Heart right ventricle (tissue), 16 donors: ENCODE results near the gene RNF44. TPM values are rescaled to one million over a fixed set of nuclear protein-coding genes. Genes with fewer than 3 reads are reported as not detected.

Experiments
- ATAC-seq, 8 donors: fragments of 200-7000 bp; cut with Tn5 transposase; one replicate each; pipeline ENCODE4 v1.9.1; 2020; ENCODE audit warnings: mild to moderate bottlenecking in 8 of 8, moderate library complexity in 8 of 8, moderate number of reproducible peaks in 1 of 8
- DNase-seq, 2 donors: peaks; one replicate each; pipeline ENCODE4 v3.0.0-alpha.2; 2020
- H3K27ac ChIP-seq, 10 donors: fragments of 200-600 bp; sonication (generic) in 2 of 10; one replicate each; pipeline versions ENCODE4 v1.5.0 to v1.8.0; 2020 to 2022; ENCODE audit warnings: mild to moderate bottlenecking in 3 of 10
- H3K27me3 ChIP-seq, 7 donors: fragments of 200-600 bp; one replicate each; pipeline ENCODE4 v1.8.0; 2021 to 2022; ENCODE audit warnings: mild to moderate bottlenecking in 2 of 7
- H3K36me3 ChIP-seq, 9 donors: fragments of 200-600 bp; sonication (generic) in 1 of 9; one replicate each; pipeline versions ENCODE4 v1.5.0 to v1.8.0; 2020 to 2022; ENCODE audit warnings: mild to moderate bottlenecking in 2 of 9
- H3K4me1 ChIP-seq, 9 donors: fragments of 200-600 bp; sonication (generic) in 1 of 9; one replicate each; pipeline versions ENCODE4 v1.5.0 to v1.8.0; 2020 to 2022; ENCODE audit warnings: mild to moderate bottlenecking in 4 of 9
- H3K4me3 ChIP-seq, 10 donors: fragments of 200-600 bp; sonication (generic) in 2 of 10; one replicate each; pipeline versions ENCODE4 v1.5.0 to v1.8.0; 2020 to 2022; ENCODE audit warnings: mild to moderate bottlenecking in 7 of 10, moderate library complexity in 2 of 10
- H3K9me3 ChIP-seq, 11 donors: fragments of 200-600 bp in 10 of 11; sonication (generic) in 2 of 11; one replicate each; pipeline versions ENCODE4 v1.5.0 to v1.8.0; 2013 to 2022; ENCODE audit warnings: mild to moderate bottlenecking in 2 of 11, control low read depth in 1 of 11, moderate library complexity in 1 of 11
- WGBS, 2 donors: extraction: QIAGEN DNeasy Blood & Tissue Kit; methylation state at CpG; one replicate each; pipeline ENCODE4 v1.1.7; 2013; ENCODE audit warnings: inconsistent platforms in 1 of 2; 5-methylcytosine and 5-hydroxymethylcytosine counted together
- intact Hi-C, 10 donors: fragments of 100-400 bp; cut with DNase I; formaldehyde crosslinking; loops; one replicate each; pipeline versions ENCODE4 v1.11.1 to v1.14.2; 2022
- polyA plus RNA-seq, 2 donors: library from polyadenylated mRNA; stranded (reverse); fragments of 200-250 nt; gene quantifications; one replicate each; pipeline ENCODE4 v1.2.3, GENCODE V29; 2013
- total RNA-seq, 10 donors: library from RNA; stranded (reverse); fragmentation: NEBNext Ultra II Directional in 3 of 10; extraction: Animal tissue kit (Norgen Biotek cat#: 25700) in 3 of 10; gene quantifications; one replicate each; pipeline versions ENCODE4 v1.2.1 to v1.2.4, GENCODE V29; 2021 to 2023
- TF ChIP-seq, protein P1 (sequence below), 9 donors: fragments of 200-600 bp; sonication (generic) in 2 of 9; IDR thresholded peaks; one replicate each; pipeline versions ENCODE4 v1.5.0 to v1.8.0; 2021 to 2022; ENCODE audit warnings: antibody characterized with exemption in 9 of 9, mild to moderate bottlenecking in 5 of 9, moderate library complexity in 1 of 9
- donor health status: Arrhythmogenic right ventricular cardiomyopathy.
- donor health status: ischemic (EF 13 %, LVEDD 7.1; RV severe dilation, severe dysfunction).
- donor health status: healthy with polysubstance abuse.
- donor health status: DM: no; HTN: yes; CAD: no.
- donor health status: DM: no; HTN: no; CAD: no.
- donor health status: ischemic (EF 25% LVEDD 6.9; RV normal size, moderate dysfunction).
- donor health status: ischemic (EF 25% LVEDD 5.7; RV mildly dilated, moderate dysfunction).
- donor health status: healthy.
- donor health status: DM: yes; HTN: yes; CAD: no.
- donor health status: Ischemic cardiomyopathy.
- donor health status: ischemic (EF 35%, LVEDD 5.7; RV mildly dilated, moderate dysfunction).
- donor health status: nonischemic (EF 11% LVEDD 7.7; RV severe dilation, severe dysfunction).
- donor health status: DM: yes; HTN: yes; CAD: no.
- donor health status: PGD.
- donor health status: ischemic (EF 29% LVEDD 5.4; RV normal size, mild dysfunction).
- donor health status: nonischemic (EF 23%, LVEDD 6.1; RV moderate dilation, normal function).

Gene RNF44
- total and polyA plus RNA-seq, 12 donors: 7.9 to 31.1 (median 21.5) TPM

GRCh38 chr5:176530393-176530982 is 6.7 kb downstream of the RNF44 start:
- intact Hi-C loops: loop anchor here in 5 of 10 donors (10.0 kb wide), 2 partner anchors 116 to 146 kb away; partner anchors contain the start of genes CLTB (in 5 of the 5), HIGD2A (in 1 of the 5) and NOP16 (in 1 of the 5)
- peak overlapping the region in 1 of 10 donors; percentile 29 for H3K4me3 ChIP-seq
- ATAC-seq: no peak
- H3K27me3 ChIP-seq: no peaks in the 10 kb centered on the region
- no peak for DNase-seq
- peak overlapping the region in 3 of 10 donors; percentile 50 to 100 (median 57) for H3K27ac ChIP-seq
- H3K4me1 ChIP-seq: peaks cover 26 to 68% (median 50%) of the 10 kb centered on the region in 9 donors
- H3K36me3 ChIP-seq: peaks cover 0 to 57% (median 25%) of the 10 kb centered on the region in 9 donors
- no peaks in the 10 kb centered on the region for H3K9me3 ChIP-seq
- 66 to 69% methylated on average over 28 of the region's 28 CpGs for WGBS, 2 donors
- TF ChIP-seq, protein P1, sequence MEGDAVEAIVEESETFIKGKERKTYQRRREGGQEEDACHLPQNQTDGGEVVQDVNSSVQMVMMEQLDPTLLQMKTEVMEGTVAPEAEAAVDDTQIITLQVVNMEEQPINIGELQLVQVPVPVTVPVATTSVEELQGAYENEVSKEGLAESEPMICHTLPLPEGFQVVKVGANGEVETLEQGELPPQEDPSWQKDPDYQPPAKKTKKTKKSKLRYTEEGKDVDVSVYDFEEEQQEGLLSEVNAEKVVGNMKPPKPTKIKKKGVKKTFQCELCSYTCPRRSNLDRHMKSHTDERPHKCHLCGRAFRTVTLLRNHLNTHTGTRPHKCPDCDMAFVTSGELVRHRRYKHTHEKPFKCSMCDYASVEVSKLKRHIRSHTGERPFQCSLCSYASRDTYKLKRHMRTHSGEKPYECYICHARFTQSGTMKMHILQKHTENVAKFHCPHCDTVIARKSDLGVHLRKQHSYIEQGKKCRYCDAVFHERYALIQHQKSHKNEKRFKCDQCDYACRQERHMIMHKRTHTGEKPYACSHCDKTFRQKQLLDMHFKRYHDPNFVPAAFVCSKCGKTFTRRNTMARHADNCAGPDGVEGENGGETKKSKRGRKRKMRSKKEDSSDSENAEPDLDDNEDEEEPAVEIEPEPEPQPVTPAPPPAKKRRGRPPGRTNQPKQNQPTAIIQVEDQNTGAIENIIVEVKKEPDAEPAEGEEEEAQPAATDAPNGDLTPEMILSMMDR (IDR thresholded peaks at IDR 0.05): no peak

GRCh38 chr5:176529741-176530141 is 7.5 kb downstream of the RNF44 start:
- peaks cover 0 to 61% (median 25%) of the 10 kb centered on the region in 9 donors for H3K36me3 ChIP-seq
- no peaks in the 10 kb centered on the region for H3K27me3 ChIP-seq
- H3K4me3 ChIP-seq: no peak overlapping the region
- TF ChIP-seq, protein P1 (IDR thresholded peaks at IDR 0.05): no peak
- ATAC-seq (no peak), DNase-seq (no peak)
- 74 to 79% methylated on average over 11 of the region's 11 CpGs for WGBS, 2 donors
- peaks cover 21 to 61% (median 43%) of the 10 kb centered on the region in 9 donors for H3K4me1 ChIP-seq
- H3K9me3 ChIP-seq: no peaks in the 10 kb centered on the region
- intact Hi-C loops: loop anchor here in 5 of 10 donors (10.0 kb wide), 2 partner anchors 115 to 145 kb away; partner anchors contain the start of genes CLTB (in 5 of the 5), HIGD2A (in 1 of the 5) and NOP16 (in 1 of the 5)
- peak overlapping the region in 1 of 10 donors; percentile 50 for H3K27ac ChIP-seq

DNA sequence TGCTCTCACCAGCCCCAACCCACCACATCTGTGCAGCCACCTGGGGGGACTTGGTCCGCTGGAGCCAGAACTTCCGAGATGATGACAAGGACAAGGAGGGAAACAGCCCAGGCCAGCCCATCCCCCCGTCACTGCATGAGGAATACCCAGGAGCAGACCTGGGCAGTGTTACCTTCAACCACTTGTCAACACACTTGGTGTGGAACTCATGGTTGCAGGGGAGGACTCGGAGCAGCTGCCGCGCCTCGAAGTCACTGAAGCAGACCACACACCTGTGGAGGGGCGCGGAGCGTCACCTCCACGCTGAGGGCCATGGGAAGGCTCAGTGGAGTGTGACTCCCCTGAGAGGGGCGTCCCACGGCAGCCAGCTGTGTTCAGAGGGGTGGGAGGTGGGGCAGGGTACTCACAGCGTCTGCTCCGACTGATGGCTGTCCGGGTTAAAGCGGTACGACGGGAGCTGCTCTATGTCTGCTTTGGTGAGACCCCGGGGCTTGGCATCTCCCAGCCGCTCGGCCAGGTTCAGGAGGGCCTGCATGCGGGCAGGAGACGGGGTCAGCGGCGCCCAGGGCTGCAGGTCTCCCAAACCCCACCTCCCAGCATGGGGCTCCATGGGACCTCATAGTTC is 8.0 kb downstream of the RNF44 start:
- TF ChIP-seq, protein P1 (IDR thresholded peaks at IDR 0.05): no peak
- Histone ChIP-seq H3K4me3 (no peak overlapping the region), H3K4me1 (peaks cover 16 to 56% (median 38%) of the 10 kb centered on the region in 9 donors), H3K27me3 (no peaks in the 10 kb centered on the region), H3K9me3 (no peaks in the 10 kb centered on the region), H3K36me3 (peaks cover 0 to 61% (median 25%) of the 10 kb centered on the region in 9 donors), H3K27ac (peak overlapping the region in 1 of 10 donors; percentile 50)
- WGBS, 2 donors: 82 to 89% methylated on average over 26 of the region's 26 CpGs
- intact Hi-C loops: no loop called here
- DNase-seq (no peak), ATAC-seq (no peak)

GRCh38 chr5:176528761-176529115 is 8.5 kb downstream of the RNF44 start:
- no peaks in the 10 kb centered on the region for H3K27me3 ChIP-seq
- WGBS, 2 donors: 69 to 72% methylated on average over 17 of the region's 17 CpGs
- no peak for DNase-seq

More at GRCh38 chr5:176528761-176529115, 8.5 kb downstream of the RNF44 start:
- no peaks in the 10 kb centered on the region for H3K9me3 ChIP-seq
- peaks cover 0 to 61% (median 25%) of the 10 kb centered on the region in 9 donors for H3K36me3 ChIP-seq
- H3K27ac ChIP-seq: peak overlapping the region in 2 of 10 donors; percentile 16 to 40
- peaks cover 14 to 51% (median 33%) of the 10 kb centered on the region in 9 donors for H3K4me1 ChIP-seq
- TF ChIP-seq, protein P1 (IDR thresholded peaks at IDR 0.05): no peak
- peak in 1 of 8 donors; percentile 14 for ATAC-seq
- intact Hi-C loops: no loop called here
- no peak overlapping the region for H3K4me3 ChIP-seq
